Measurements from ENCODE around the gene MTUS2. TPM values are rescaled to one million over a fixed set of nuclear protein-coding genes. Genes with fewer than 3 reads are reported as not detected.
"Not testable (repeated sequence)": the region's sequence is repeated elsewhere in the genome, so short reads cannot be mapped to it uniquely, and the experiment has no call there.

Gene MTUS2
- total and polyA plus RNA-seq, 2 of the 8 experiments (the other 6 are each of a cell fraction or from before 2014, with no cell fraction given) = 0.18 to 0.80 TPM

DNA sequence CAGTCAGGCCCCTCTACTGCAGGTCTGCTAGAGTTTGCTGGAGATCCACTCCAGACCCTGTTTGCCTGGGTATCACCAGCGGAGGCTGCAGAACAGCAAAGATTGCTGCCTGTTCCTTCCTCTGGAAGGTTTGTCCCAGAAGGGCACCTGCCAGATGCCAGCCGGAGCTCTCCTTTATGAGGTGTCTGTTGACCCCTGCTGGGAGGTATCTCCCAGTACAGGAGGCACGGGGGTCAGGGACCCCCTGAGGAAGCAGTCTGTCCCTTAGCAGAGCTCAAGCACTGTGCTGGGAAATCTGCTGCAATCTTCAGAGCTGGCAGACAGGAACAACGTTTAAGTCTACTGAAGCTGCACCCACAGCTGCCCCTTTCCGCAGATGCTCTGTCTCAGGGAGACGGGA, 382.6 kb downstream of the MTUS2 start:
- H3K23me2 ChIP-seq (ENCODE audit: low read depth, low read length); H2BK20ac ChIP-seq (ENCODE audit: low read length); H3K4me1 ChIP-seq (replicated peaks in 1 of 4; ENCODE audit: control insufficient read depth in 3 of 4, insufficient read depth in 4 of 4, low read length in 3 of 4); H3K56ac ChIP-seq (replicated peaks; ENCODE audit: insufficient read length, low read depth, low read length); H3K4me3 ChIP-seq (ENCODE audit: extremely low read depth in 1 of 4, insufficient read depth in 2 of 4, low read depth in 3 of 4, low read length in 4 of 4); H3K4me2 ChIP-seq (ENCODE audit: insufficient read depth in 1 of 2, low read depth in 2 of 2, low read length in 2 of 2); H2BK5ac ChIP-seq (ENCODE audit: low read depth, low read length); H3K9me3 ChIP-seq (ENCODE audit: insufficient read depth in 2 of 2, low read depth in 1 of 2, low read length in 1 of 2); H4K5ac ChIP-seq (ENCODE audit: insufficient read length, low read depth, low read length); H2BK12ac ChIP-seq (ENCODE audit: low read depth, low read length); H3K9ac ChIP-seq (replicated peaks in 1 of 4; ENCODE audit: extremely low read depth in 1 of 4, low read depth in 3 of 4, low read length in 3 of 4); H2BK15ac ChIP-seq (ENCODE audit: low read length); H4K20me1 ChIP-seq (replicated peaks in 1 of 2; ENCODE audit: control insufficient read depth in 1 of 2, insufficient read depth in 2 of 2, low read length in 2 of 2); H4K8ac ChIP-seq (ENCODE audit: extremely low read depth, insufficient read depth, low read length); DNase-seq (ENCODE audit: low read depth in 1 of 2, low spot score in 2 of 2); H2BK120ac ChIP-seq (replicated peaks; ENCODE audit: low read depth, low read length); H3K18ac ChIP-seq (ENCODE audit: extremely low read depth, low read length); H3K4ac ChIP-seq (replicated peaks; ENCODE audit: insufficient read length, low read depth, low read length); H3K36me3 ChIP-seq (ENCODE audit: control insufficient read depth in 2 of 4, insufficient read depth in 4 of 4, low read length in 3 of 4); H3K79me1 ChIP-seq (ENCODE audit: low read depth, low read length); H3K27ac ChIP-seq (ENCODE audit: low read depth, low read length); H2AFZ ChIP-seq (ENCODE audit: low read length); H3K23ac ChIP-seq (ENCODE audit: insufficient read length); FAIRE-seq; H3K14ac ChIP-seq (ENCODE audit: insufficient read length); H3K27me3 ChIP-seq (replicated peaks in 1 of 4; ENCODE audit: control insufficient read depth in 3 of 4, extremely low read depth in 1 of 4, insufficient read depth in 3 of 4, low read length in 3 of 4); H4K91ac ChIP-seq (replicated peaks; ENCODE audit: insufficient read length, low read length); POLR2A ChIA-PET (ENCODE audit: partially characterized antibody); H2AK5ac ChIP-seq (ENCODE audit: low read depth, low read length); H3K79me2 ChIP-seq (ENCODE audit: control insufficient read depth in 1 of 2, insufficient read depth in 2 of 2, low read length in 2 of 2): not testable (repeated sequence)
- 93% methylated on average over 6 of the region's 6 CpGs; no CpG with 5 or more reads in 1 of the 2 experiments for WGBS, 2 experiments (ENCODE audit: extremely low coverage in 1 of 2, insufficient coverage in 1 of 2, insufficient read length in 1 of 2, insufficient replicate concordance in 2 of 2, low coverage in 1 of 2, low lambda C conversion rate in 2 of 2, missing lambda C conversion rate in 1 of 2)
- CTCF ChIA-PET (ENCODE audit: partially characterized antibody) = interaction anchor here (1.6 kb wide), 1 partner anchor 14 kb away, joined by 4 read pairs; no protein-coding TSS in a partner anchor
